GM12892 (cell line): ENCODE results near the gene WDR83. TPM values are rescaled to one million over a fixed set of nuclear protein-coding genes. Genes with fewer than 3 reads are reported as not detected.
A peak's percentile ranks its signal among the peaks of the same experiment; 100 is the strongest.
"Not testable (repeated sequence)": the region's sequence is repeated elsewhere in the genome, so short reads cannot be mapped to it uniquely, and the experiment has no call there.

Experiments used
- DNase-seq: peaks from one replicate; pipeline ENCODE4 v3.0.0; 2011; ENCODE audit not compliant: insufficient read length
- FAIRE-seq: peaks from 2 replicates; lab custom pipeline; 2011; peaks lifted over from hg19 to GRCh38; lab: Jason Lieb, UNC
- POLR2A ChIP-seq: IDR thresholded peaks from 2 replicates; pipeline ENCODE4 v1.6.1; 2011; ENCODE audit warnings: low read depth, low read length, control low read depth
- POLR2AphosphoS5 ChIP-seq: IDR thresholded peaks from 2 replicates; pipeline ENCODE4 v1.6.1; 2011; ENCODE audit warnings: low read depth, low read length, control low read depth
- TAF1 ChIP-seq: IDR thresholded peaks from 2 replicates; pipeline ENCODE4 v1.6.1; 2011; ENCODE audit warnings: low read depth, mild to moderate bottlenecking, control low read depth, low read length, borderline replicate concordance
- polyA plus RNA-seq: library from polyadenylated mRNA; unstranded; fragments of >200 nt; gene quantifications from one replicate; pipeline ENCODE4 v1.2.1, GENCODE V29; 2012; ENCODE audit warnings: missing spikeins, inconsistent platforms; ENCODE audit not compliant: missing spikeins

Gene WDR83, protein sequence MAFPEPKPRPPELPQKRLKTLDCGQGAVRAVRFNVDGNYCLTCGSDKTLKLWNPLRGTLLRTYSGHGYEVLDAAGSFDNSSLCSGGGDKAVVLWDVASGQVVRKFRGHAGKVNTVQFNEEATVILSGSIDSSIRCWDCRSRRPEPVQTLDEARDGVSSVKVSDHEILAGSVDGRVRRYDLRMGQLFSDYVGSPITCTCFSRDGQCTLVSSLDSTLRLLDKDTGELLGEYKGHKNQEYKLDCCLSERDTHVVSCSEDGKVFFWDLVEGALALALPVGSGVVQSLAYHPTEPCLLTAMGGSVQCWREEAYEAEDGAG
- 7.8 TPM for polyA plus RNA-seq

DNA sequence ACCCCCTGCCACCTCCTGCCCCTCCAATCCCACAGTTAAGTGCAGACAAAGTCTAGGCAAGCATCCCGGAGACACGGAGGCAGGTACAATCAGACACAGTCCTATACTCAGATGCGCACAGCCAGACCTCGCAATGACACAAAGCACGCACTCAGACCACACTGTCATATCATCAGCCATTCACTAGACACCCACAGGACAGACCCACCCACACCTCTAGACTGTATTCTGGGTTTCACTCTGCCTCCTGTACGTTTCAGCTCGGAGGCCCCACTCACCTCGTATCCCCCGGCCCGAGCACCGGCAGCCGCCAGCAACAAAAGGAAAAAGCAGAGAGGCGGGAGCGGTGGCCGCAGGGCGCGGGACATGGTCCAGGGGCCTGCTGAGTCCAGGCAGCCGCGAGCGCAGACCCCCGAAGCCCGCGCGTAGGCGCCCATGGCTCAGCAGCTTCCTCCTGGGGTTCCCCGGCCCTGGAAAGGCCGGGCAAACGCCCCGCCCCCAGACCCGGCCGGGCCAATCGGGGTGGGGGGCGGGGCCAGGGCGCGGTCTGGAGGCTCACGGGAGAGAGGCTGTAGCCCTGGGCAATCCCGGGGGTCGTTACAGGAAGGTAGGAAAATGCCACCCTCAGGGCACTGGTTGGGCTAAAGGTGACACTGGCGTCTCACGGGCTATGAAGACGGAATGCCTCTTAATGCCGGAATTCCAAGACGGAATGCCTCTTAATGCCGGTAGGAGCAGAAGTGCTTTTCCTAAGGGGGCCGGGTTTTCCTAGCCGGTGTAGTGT lies at the start of gene WDR83, which contains the start of gene MAN2B1:
TSS of gene WDR83 (plus strand) at position 543 of the 784 bp plus-strand sequence. CDS start 2,984 bp downstream, outside the sequence.
TSS of gene MAN2B1 (minus strand) at position 478 of the 784 bp plus-strand sequence. CDS start at position 437, 41 bp downstream.
- FAIRE-seq, result peak; percentile 92
- TF ChIP-seq POLR2AphosphoS5 (peak; percentile 52; the same call in 1 of the 2 replicates), TAF1 (peak; percentile 71; the same call in 1 of the 2 replicates), POLR2A (peak; percentile 75; the same call in 1 of the 2 replicates)
- DNase-seq, result peak; percentile 96

DNA sequence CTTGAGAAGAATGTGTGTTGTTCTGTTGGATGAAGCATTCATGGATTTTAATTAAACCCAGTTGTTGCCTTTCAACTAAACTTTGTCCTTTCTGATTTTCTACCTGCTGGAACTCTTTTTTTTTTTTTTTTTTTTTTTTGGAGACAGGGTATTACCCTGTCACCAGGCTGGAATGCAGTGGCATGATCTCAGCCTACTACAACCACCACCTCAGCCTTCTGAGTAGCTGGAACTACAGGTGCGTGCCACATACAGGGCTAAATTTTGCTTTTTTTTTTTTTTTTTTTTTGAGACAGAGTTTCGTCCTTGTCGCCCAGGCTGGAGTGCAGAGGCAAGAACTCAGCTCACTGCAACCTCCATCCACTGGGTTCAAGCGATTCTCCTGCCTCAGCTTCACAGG lies 49.0 kb upstream of the WDR83 start:
- no peak for FAIRE-seq
- no peak for DNase-seq
- no peak for TF ChIP-seq POLR2A
- no peak for TF ChIP-seq TAF1
- TF ChIP-seq POLR2AphosphoS5, result no peak

DNA sequence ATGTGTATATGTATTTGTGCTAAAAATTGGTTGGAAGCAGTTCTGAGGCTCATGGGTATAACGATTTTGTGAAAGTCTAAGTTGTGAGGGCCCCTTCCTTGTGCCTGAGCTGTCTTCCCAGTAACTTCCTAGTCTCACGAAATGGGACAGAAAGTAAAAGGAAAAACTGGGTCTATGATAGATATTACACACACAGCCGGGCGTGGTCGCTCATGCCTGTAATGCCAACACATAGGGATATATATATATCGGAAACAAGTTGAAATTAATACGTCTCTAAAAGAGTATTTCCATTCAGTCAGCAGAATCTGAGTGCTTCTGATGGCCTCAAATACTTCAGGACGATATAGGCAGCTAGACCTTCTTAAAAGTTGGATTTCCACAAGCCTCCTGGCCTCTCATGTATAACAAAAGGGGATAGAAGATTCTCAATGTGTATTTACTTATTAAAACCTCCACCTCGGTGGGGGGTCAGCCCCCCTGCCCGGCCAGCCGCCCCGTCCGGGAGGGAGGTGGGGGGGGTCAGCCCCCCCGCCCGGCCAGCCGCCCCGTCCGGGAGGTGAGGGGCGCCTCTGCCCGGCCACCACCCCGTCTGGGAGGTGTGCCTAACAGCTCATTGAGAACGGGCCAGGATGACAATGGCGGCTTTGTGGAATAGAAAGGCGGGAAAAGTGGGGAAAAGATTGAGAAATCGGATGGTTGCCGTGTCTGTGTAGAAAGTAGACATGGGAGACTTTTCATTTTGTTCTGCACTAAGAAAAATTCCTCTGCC lies 45.2 kb upstream of the WDR83 start:
- DNase-seq, FAIRE-seq: not testable (repeated sequence)

DNA sequence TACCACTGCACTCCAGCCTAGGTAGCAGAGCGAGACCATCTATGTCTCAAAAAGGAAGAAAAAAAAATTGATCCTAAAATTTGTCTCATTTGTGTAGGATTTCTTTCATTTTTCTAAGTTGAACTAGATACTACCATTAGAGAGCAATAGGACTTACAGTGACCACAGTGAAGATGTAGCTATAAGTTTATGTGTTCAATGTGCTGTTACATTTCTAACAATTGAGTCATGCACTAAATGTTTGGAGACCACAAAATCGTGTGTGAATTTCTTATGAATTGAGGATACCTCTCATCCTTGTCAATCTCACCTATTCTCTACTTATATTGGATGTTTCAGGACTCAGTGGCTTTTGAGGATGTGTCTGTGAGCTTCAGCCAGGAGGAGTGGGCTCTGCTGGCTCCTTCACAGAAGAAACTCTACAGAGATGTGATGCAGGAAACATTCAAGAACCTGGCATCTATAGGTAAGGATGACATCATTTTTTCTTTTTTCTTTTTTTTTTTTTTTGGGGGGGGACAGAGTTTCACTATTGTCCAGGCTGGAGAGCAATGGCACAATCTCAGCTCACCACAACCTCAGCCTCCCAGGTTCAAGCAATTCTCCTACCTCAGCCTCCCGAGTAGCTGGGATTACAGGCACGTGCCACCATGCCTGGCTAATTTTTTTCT lies 43.1 kb upstream of the WDR83 start:
- DNase-seq, result no peak
- TF ChIP-seq TAF1 (no peak), POLR2A (no peak), POLR2AphosphoS5 (no peak)
- FAIRE-seq, result no peak

DNA sequence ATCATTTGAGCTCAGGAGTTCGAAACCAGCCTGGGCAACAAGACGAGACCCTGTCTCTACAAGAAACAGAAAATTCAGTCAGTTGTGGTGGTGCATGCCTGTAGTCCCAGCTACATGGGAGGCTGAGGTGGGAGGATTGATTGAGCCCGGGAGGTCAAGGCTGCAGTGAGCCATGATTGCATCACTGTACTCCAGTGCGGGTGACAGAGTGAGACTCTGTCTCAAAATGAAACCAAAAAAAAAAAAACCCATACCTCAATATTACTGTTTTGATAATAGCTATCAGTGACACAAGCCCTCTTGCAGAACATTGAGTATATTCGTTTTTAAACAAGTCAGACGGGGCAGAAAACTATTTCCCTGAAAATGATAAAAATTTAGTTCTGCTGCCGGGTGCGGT lies 39.6 kb upstream of the WDR83 start:
- DNase-seq, result no peak
- TF ChIP-seq POLR2A (no peak), TAF1 (no peak), POLR2AphosphoS5 (no peak)
- FAIRE-seq, result no peak

DNA sequence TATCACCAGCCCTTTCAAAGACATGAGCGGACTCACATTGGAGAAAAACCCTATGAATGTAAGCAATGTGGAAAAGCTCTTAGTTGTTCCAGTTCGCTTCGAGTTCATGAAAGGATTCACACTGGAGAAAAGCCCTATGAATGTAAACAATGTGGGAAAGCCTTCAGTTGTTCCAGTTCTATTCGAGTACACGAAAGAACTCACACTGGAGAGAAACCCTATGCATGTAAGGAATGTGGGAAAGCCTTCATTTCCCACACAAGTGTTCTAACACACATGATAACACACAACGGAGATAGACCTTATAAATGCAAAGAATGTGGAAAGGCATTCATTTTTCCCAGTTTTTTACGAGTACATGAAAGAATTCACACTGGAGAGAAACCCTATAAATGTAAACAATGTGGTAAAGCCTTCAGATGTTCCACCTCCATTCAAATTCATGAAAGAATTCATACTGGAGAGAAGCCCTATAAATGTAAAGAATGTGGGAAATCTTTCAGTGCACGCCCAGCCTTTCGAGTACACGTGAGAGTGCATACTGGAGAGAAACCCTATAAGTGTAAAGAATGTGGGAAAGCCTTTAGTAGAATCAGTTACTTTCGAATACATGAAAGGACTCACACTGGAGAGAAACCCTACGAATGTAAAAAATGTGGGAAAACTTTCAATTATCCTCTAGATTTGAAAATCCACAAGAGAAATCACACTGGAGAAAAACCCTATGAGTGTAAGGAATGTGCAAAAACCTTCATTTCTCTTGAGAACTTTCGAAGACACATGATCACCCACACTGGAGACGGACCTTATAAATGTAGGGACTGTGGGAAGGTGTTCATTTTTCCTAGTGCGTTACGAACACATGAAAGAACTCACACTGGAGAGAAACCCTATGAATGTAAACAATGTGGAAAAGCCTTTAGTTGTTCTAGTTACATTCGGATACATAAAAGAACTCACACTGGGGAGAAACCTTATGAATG lies 38.3 kb upstream of the WDR83 start:
- DNase-seq, result no peak
- no peak for FAIRE-seq
- TF ChIP-seq POLR2A (no peak), POLR2AphosphoS5 (no peak), TAF1 (no peak)

DNA sequence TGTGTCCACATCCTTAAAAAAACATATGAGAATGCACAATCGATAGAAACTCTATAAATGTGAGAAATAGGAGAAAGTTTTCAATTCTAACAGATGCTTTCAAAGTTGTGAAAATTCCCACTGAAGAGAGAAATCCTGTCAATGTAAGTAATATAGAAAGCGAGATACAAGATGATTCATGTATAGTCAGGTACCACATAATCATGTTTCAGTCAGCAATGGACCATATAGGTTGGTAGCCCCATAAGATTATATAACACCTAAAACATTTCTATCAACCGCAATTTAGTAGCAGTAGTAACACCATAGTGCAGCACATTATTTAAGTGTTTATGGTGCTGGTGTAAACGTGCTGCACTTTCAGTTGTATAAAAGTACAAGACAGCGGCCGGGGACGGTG lies 37.4 kb upstream of the WDR83 start:
- FAIRE-seq (no peak), DNase-seq (no peak)
- no peak for TF ChIP-seq POLR2A
- TF ChIP-seq POLR2AphosphoS5, result no peak
- no peak for TF ChIP-seq TAF1

DNA sequence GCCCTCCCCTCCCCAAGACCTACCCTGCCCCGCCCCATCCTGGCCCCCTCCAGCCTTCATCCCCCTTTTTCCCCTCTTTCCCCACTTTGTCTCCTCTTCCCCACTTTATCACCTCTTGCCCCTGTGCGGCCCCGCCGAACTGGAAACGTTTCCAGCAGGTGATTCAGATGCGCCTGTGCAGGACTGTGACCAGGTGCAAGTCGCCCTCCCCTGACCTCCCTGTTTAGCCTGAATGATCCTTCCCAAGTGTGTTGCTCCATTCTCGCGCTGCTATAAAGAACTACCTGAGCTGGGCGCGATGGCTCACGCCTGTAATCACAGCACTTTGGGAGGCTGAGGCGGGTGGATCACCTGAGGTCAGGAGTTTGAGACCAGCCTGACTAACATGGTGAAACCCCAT lies 30.0 kb upstream of the WDR83 start:
- no peak for DNase-seq
- no peak for FAIRE-seq
- TF ChIP-seq POLR2AphosphoS5 (no peak), POLR2A (no peak), TAF1 (no peak)

DNA sequence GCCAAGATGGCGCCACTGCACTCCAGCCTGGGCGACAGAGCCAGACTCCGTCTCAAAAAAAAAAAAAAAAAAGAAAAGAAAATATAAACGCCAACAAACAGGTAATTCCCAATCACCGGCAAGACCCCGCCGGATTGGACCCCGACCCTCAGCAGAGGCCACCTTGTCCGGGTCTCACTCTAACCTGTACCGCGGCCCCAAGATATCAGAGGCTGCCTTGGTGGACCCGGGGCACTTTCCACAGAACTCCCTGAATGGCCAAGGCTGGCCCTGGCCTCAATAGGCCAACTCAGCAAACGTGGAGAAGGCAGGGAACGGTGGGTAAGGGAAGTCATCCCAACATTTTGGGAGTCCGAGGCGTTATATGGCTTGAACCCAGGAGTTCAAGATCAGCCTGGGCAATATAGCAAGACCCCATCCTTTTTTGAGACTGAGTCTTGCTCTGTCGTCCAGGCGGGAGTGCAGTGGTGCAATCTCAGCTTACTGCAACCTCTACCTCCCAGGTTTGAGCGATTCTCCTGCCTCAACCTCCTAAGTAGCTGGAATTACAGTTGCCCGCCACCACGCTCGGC lies 27.9 kb upstream of the WDR83 start:
- no peak for FAIRE-seq
- TF ChIP-seq POLR2A, result no peak
- no peak for TF ChIP-seq TAF1
- no peak for TF ChIP-seq POLR2AphosphoS5

DNA sequence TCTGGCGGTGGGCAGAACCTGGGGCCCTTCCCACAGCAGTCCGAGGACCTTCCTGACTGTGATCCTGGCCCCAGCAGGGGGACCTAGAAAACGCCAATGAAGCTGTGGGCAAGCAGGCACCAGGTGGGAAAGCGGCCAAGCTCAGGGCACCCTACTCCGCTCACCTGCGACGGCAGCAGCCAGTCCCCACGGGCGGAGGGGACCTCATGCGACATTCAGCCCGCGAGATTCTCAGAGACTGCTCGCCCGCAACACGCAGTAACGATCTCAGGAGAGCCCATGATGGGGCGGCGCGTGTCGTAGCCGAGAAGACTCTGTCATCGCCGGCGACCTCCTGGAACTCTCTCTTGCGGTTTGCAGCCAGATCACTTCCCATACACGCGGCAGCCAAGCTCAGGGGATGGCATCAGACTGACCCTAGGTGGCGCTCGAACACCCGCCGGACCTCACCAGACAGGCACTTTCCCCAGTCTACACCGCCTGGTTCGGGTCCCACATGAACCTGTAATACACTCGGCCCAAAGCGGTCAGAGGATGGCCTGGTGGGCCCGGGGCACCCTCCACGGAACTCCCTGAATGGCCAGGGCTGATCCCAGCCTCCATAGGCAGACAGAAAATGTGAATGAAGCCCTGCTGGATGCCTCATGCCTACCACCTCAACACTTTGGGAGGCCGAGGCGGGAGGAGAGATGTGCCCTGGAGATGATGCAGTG lies 26.6 kb upstream of the WDR83 start:
- FAIRE-seq, result peak; percentile 83
- TF ChIP-seq POLR2A (no peak), POLR2AphosphoS5 (no peak), TAF1 (no peak)
- peak; percentile 87 for DNase-seq

More for the DNA sequence above, 27.9 kb upstream of the WDR83 start:
- DNase-seq, result no peak
